GM21367 (cell line): ENCODE measurements around the gene POU5F1.
"Not testable (repeated sequence)": the region's sequence is repeated elsewhere in the genome, so short reads cannot be mapped to it uniquely, and the experiment has no call there.

Experiments
- ATAC-seq: cut with Tn5 transposase; IDR thresholded peaks from one replicate; pipeline ENCODE4 v1.9.1; 2021; ENCODE audit not compliant: unreplicated experiment

POU5F1 gene

DNA sequence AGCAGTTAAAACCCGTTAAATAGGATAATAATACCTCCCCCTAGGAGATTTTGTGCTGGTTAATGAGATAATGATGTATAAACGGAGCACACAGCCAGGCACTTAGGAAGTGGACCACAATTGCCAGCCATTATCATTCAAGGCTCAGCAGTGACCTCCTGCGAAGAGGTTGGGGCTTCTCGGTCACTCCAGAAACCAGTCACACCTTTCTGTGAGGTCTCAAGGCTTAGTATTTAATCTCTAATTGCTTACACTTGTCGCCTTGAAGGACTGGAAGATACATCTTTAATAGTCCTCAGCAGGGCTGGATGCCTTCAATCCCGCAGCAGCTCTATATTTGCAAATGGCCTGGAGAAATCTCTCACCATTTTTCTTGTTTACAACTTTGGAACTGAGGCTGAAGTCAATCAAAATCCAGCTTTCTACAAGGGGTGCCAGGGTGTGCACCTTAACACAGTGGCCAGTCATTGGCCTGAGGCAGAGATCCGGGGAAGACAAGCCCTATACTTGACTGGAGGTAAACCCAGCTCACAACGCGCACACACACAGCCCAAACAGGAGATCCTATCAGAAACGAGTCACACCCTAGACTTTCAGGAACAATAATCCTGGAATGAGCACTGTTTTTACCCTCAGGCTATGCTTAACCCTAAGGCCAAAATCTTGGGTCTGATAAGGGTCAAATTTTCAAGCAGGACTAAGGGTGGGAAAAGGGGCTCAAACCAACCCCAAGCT, 1.2 kb downstream of the POU5F1 start:
- ATAC-seq, result no peak

DNA sequence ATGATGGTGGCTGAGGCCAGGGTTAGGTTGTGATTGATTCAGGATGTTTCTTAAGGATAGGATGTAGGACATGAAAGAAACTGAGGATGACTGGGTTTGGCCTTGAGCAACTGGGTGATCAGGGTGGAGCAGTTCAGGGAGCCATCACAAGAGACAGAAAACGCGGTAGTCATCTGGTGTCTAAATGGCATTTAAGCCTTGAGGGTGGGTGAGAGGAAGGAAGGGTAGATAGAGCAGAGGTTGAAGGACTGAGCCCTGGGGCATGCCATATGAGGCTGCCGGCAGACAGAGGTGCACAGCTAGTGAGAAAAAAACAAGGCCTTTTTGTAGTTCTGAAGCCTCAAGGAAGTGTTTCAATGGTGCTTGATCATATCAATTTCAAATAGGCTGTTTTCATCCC, 1.9 kb downstream of the POU5F1 start:
- ATAC-seq, result no peak

GRCh38 chr6:31165986-31166385, 4.5 kb downstream of the POU5F1 start:
- no peak for ATAC-seq

DNA sequence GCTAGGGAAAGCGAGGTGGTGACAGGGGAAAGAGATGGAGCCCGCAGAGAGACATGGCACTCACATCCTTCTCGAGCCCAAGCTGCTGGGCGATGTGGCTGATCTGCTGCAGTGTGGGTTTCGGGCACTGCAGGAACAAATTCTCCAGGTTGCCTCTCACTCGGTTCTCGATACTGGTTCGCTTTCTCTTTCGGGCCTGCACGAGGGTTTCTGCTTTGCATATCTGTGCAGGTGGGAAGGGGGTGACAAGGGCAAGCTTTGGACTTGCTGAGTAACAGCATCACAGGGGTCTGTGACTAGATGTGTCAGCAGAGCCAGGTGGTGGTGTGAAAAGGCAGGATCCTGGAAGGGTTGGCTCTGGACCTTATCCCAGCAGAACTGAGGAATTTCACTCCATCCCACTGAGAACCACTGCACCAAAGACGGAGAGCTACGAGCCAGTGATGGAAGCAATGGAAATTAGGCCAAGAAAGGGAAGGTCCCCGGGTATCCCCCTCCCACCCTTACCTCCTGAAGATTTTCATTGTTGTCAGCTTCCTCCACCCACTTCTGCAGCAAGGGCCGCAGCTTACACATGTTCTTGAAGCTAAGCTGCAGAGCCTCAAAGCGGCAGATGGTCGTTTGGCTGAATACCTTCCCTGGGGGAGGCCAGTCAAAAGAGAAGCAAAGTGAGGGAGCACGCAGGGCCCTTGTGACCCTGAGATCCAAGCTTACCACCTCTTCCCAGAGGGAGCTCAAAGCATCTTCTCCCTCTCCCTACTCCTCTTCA, 5.2 kb downstream of the POU5F1 start:
- peak; percentile 62 for ATAC-seq

DNA sequence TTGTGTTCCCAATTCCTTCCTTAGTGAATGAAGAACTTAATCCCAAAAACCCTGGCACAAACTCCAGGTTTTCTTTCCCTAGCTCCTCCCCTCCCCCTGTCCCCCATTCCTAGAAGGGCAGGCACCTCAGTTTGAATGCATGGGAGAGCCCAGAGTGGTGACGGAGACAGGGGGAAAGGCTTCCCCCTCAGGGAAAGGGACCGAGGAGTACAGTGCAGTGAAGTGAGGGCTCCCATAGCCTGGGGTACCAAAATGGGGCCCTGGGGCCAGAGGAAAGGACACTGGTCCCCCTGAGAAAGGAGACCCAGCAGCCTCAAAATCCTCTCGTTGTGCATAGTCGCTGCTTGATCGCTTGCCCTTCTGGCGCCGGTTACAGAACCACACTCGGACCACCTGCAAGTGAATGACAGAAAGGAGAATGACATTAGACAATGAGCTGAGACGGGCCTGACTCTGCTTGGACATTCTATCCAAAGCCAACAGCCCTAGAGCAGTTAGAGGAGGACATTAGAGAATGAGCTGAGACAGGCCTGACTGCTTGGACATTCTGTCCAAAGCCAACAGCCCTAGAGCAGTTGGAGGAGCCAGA, 5.9 kb downstream of the POU5F1 start:
- not testable (repeated sequence) for ATAC-seq

GRCh38 chr6:31163922-31164321, 6.6 kb downstream of the POU5F1 start:
- ATAC-seq, result no peak

DNA sequence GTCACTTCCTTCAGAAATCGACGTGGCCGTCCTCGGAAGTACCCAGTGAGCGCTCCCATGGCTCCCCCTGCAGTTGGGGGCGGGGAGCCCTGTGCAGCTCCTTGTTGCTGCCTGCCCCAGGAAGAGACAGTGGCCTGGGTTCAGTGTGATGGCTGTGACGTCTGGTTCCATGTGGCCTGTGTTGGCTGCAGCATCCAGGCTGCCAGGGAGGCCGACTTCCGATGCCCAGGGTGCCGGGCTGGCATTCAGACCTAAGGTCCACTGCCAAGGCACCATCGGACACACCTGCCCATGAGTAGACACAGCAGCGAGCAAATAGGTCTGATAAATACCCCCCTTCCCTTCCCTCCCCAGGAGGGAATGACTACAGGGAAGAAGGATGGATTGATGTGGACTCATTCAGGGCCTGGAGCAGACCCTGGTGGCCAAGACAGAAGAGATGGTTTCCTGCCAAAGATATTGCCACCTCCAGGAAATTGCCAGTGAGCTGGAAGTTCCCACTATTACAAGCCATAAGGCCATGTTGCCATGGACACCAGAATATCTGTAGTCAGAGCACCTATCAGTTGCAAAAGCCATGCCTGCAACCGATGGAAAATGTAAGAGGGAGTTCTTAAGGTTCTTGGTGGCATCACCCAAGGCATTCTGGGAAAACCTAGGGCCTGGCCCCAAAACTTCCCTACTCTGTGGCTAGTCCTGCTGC, 7.9 kb downstream of the POU5F1 start:
- no peak for ATAC-seq

GRCh38 chr6:31161216-31162126, 9.0 kb downstream of the POU5F1 start:
- ATAC-seq, result no peak

GRCh38 chr6:31158863-31159855, 11.3 kb downstream of the POU5F1 start:
- ATAC-seq, result no peak

DNA sequence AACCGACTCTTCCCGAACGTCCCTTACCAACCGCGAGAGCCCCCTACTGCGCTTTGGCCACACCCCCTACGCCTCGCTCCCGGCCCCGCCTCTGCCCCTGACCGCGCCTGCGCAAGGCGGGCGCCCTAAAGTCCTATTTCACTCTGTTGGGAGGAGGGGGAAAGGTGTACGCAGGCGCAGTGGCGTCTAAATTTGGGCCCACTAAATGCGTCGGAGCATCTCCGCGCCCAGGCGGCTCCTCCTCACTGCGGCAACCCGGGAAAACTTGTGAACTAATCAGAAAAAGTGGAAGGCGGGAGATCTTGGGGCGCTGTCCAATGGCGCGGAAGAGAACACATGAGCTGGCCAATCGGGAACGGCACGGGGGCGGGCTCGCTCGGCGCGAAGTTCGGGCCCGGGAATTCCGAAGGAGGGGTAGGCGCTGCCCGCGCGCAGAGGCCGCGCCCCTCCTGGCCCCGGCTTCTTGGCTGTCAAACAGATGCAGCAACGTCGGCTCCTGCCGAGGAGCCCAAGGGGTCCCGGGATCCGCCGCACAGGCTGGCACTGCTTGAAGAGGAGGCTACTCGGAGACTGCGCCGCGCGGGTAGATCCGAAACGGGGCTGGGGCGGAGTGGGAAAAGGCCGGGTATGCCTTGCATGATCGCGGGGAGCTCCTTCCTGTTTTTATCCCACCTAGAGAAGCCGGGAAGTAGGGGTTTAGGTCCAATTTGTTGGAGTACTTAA, 12.2 kb downstream of the POU5F1 start, which contains the start of gene TCF19:
Gene TCF19 (plus strand): TSS at position 450 of the 723 bp plus-strand sequence. CDS start 881 bp downstream, outside the sequence.
- ATAC-seq, result peak; percentile 70

DNA sequence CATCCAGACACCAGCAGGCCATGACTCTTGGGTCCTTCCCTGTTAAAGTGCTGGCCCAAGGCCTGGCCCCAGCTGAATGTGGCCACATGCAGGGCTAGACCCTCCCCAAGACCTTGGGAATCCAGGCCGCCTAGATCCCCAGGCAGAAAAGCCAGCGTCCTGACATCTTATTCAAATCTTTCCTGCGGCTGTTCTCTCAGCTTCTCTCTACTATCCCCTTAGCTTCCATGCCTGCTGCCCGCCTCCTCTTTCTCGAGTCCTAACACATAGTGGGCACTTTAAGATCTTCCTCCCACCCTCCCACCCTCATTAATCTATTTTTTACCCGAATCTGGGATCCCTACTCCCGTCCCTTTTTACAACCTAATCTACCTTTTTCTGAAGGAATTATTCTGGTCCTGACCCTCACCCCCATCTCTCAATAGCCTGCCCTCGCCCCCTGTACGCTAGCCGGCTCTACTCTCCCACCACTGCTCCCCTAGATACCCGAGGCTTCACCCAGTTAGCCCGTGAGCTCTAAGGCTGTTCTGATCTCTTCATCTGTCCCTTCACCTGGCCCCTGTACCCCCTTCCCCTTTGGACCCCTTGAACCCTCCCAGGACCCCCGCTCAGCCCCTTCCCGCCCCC, 12.9 kb downstream of the POU5F1 start, which contains the start of gene CCHCR1:
Gene CCHCR1 (minus strand): TSS at position 290 of the 627 bp plus-strand sequence. CDS start 202 bp downstream, at position 88.
- no peak for ATAC-seq

DNA sequence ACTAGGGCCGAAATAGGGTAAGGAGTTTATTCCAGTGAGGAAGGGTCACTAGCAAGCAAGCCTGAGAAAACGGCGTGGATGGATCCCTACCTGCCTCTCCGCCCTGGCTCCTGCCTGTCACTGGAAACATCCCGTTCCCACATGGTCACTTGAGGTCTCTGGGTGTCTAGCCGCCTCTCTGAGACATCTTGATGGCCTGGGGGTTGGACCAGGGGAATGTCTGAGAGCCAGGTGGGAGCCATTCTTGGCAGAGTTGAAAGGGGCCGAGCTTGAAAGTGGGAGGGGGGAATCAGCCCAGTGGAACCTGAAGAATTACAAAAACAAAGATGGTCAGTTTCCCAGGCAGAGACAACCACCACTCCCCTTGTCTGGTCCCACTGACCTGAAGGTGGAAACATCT, 13.8 kb downstream of the POU5F1 start:
- ATAC-seq, result no peak

GRCh38 chr6:31154436-31154835, 16.0 kb downstream of the POU5F1 start:
- ATAC-seq, result no peak

- ATAC-seq, result no peak
Measured at GRCh38 chr6:31152781-31153180, 17.7 kb downstream of the POU5F1 start.

DNA sequence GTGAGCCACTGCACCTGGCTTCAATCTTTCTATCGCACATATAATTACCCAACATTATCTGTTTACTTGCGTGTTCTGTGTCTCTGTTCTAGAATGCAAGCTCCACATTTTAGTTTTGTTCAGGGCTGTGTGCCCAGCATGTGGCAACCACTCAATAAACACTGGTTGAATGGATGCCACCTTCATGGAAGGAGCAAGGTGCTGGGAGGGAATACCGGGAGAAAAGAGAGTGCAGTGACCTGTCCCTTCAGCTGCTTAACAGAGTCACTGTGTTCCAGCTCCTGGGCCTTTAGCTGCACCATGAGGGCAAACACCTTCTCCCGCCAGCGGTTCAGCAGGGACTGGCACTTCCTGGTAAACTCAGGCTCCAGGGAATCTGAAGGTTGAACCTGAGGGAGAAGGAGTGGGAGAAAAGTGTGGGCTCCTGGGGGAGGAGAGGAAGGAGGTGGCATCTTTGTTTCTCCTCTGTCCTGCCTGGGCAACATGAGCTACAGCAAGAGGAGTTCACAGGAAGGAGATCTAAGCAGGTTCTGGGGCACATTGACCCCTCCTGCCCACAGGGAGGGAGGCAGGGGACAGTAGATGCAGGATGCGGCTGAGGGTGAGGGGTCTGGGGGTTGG, 20.5 kb downstream of the POU5F1 start:
- ATAC-seq, result no peak

- ATAC-seq, result no peak
Measured at GRCh38 chr6:31145386-31145785, 25.1 kb downstream of the POU5F1 start.

- ATAC-seq, result no peak
Measured at GRCh38 chr6:31144970-31145340, 25.5 kb downstream of the POU5F1 start.
